ENCODE results near the gene NALF2. TPM values are rescaled to one million over a fixed set of nuclear protein-coding genes. Genes with fewer than 3 reads are reported as not detected.

Gene NALF2
- under 1 TPM in 2 of 4 donors, not detected in 2; 0.14 to 0.28 TPM for total RNA-seq
- under 1 TPM; under 0.01 to 0.54 (median 0.23) TPM for polyA plus RNA-seq

DNA sequence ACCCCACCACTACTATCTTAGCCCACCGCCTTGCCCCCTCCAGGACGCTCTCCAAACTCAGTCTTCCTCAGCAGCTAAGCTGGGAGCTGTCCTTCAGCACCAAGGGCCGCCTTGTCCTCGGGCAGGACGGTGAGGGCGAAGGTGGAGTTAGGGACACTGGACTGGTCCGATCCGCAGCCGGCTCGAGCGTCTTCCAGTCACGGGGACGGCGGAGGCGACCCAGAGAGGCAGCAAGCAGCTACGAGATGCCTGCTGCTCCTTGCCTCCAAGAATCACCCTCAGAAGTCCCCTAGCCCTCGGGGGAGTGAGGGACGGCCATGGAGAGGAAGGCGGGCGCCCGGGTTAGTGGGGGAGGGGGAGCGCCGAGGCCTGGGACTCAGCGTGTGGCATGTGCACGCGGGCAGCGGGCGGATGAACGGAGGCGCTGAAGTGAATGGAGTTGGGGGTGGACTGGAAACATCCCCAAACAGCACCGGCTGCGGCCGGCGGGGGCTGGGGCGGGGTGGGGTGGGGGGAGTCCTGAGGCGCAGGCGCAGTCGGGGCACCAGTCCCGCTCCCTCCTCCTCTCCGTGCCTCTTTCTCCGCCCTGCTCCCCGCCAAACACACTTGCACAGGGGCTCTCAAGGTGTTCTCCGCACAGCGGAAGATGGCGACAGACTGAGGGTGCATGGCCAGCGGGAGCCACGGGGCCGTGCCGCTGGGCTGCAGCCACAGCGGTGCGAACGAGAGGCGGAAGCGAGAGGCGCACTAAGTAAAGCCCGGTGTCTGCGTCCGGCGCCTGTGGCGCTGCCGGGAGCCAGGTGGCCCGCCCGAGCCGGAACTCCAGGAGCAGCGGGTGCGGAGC lies at the start of gene NALF2:
NALF2 (plus strand) TSS at position 545 of the 844 bp plus-strand sequence. CDS start 957 bp downstream, outside the sequence.
- TF ChIP-seq EP300 (IDR thresholded peaks at IDR 0.05) (no peak), POLR2AphosphoS5 (IDR thresholded peaks at IDR 0.05) (no peak), POLR2A (IDR thresholded peaks at IDR 0.05) (no peak)
- TF ChIP-seq, protein P1, sequence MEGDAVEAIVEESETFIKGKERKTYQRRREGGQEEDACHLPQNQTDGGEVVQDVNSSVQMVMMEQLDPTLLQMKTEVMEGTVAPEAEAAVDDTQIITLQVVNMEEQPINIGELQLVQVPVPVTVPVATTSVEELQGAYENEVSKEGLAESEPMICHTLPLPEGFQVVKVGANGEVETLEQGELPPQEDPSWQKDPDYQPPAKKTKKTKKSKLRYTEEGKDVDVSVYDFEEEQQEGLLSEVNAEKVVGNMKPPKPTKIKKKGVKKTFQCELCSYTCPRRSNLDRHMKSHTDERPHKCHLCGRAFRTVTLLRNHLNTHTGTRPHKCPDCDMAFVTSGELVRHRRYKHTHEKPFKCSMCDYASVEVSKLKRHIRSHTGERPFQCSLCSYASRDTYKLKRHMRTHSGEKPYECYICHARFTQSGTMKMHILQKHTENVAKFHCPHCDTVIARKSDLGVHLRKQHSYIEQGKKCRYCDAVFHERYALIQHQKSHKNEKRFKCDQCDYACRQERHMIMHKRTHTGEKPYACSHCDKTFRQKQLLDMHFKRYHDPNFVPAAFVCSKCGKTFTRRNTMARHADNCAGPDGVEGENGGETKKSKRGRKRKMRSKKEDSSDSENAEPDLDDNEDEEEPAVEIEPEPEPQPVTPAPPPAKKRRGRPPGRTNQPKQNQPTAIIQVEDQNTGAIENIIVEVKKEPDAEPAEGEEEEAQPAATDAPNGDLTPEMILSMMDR (IDR thresholded peaks at IDR 0.05): no peak
- H3K27me3 ChIP-seq: peaks cover 16 to 35% (median 19%) of the 10 kb centered on the region in 3 donors
- H3K36me3 ChIP-seq: no peaks in the 10 kb centered on the region
- DNase-seq: peak; percentile 70
- WGBS, 2 donors: 1 to 2% methylated on average over 64 to 66 of the region's 66 CpGs
- H3K9me3 ChIP-seq: no peaks in the 10 kb centered on the region
- H3K4me1 ChIP-seq: peaks cover 0 to 13% (median 6%) of the 10 kb centered on the region in 4 donors
- H3K4me3 ChIP-seq: peak within 1 kb of the TSS; percentile 21 to 52 (median 44)
- H3K27ac ChIP-seq: peak within 1 kb of the TSS in 1 of 4 donors; percentile 20
- intact Hi-C loops (cut with DNase I): no loop called here

DNA sequence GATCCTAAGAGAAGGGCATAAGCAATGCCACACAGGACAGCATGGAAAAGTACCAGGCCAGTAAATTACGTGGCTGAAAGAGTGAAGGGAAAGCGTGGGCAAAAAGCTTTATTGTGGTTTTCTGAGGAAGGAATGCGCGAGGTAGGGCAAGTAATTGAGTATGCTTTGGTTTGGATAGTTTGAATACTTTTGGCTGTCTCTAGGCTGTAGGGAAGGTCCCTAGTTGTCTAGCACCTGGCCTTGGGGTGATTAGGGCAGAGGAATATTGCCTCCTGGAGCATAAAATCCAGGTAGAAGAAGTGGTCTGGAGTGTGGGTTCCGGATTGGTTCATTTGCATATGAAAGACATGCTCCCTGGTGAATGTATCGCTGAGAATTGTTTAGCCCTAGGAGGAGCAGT lies 46.4 kb upstream of the NALF2 start:
- Histone ChIP-seq H3K9me3 (no peaks in the 10 kb centered on the region), H3K4me1 (no peaks in the 10 kb centered on the region), H3K27me3 (no peaks in the 10 kb centered on the region), H3K4me3 (no peak overlapping the region), H3K36me3 (no peaks in the 10 kb centered on the region), H3K27ac (no peak overlapping the region)
- intact Hi-C loops (cut with DNase I): no loop called here
- 78 to 79% methylated on average over 6 of the region's 6 CpGs for WGBS, 2 donors
- no peak for DNase-seq
- TF ChIP-seq POLR2AphosphoS5 (IDR thresholded peaks at IDR 0.05) (no peak), POLR2A (IDR thresholded peaks at IDR 0.05) (no peak), EP300 (IDR thresholded peaks at IDR 0.05) (no peak)
- TF ChIP-seq, protein P1 (IDR thresholded peaks at IDR 0.05): no peak

DNA sequence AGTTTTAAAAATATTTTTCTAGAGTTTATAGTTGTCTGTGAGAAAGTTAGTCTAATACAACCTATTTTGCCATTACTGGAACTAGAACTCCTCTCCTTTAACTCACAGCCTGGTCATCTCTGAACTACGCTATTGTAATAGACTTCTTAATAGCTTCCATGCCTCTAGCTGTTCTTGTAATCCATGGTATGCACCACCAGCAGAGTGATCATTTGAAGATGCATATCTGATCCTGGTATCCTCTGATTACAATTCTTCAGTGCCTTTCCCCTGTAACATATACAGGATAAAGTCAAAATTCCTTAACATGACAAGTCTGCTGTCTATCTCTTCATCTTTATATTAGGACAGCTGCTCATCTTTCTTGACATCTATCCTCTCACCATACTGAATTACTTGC lies 37.6 kb upstream of the NALF2 start:
- no peak overlapping the region for H3K27ac ChIP-seq
- H3K36me3 ChIP-seq: no peaks in the 10 kb centered on the region
- no peaks in the 10 kb centered on the region for H3K9me3 ChIP-seq
- no peaks in the 10 kb centered on the region for H3K4me1 ChIP-seq
- no peak overlapping the region for H3K4me3 ChIP-seq
- 90 to 100% methylated on average over 1 of the region's 1 CpG for WGBS, 2 donors
- TF ChIP-seq EP300 (IDR thresholded peaks at IDR 0.05): no peak
- intact Hi-C loops (cut with DNase I): no loop called here
- no peaks in the 10 kb centered on the region for H3K27me3 ChIP-seq
- DNase-seq: no peak

DNA sequence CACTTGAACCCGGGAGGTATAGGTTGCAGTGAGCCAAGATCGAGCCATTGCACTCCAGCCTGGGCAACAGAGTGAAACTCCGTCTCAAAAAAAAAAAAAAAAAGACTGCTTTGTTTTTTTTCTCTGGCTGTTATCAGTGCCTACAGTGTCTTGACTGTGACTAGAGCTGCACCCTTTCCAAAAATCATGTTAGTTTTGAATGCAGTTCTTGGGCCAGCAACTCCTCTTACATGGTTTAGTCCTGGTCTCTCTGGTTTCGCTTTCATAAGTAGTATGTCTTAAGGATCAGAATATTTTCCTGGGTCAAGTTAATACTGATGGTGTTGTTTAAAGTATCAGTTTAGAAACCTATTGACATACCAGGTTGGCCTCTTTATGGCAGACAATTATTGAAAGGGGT lies 34.2 kb upstream of the NALF2 start:
- H3K9me3 ChIP-seq: no peaks in the 10 kb centered on the region
- no peaks in the 10 kb centered on the region for H3K36me3 ChIP-seq
- H3K27me3 ChIP-seq: no peaks in the 10 kb centered on the region
- H3K27ac ChIP-seq: no peak overlapping the region
- intact Hi-C loops (cut with DNase I): no loop called here
- DNase-seq: no peak
- H3K4me3 ChIP-seq: no peak overlapping the region
- TF ChIP-seq EP300 (IDR thresholded peaks at IDR 0.05) (no peak), POLR2A (IDR thresholded peaks at IDR 0.05) (no peak), POLR2AphosphoS5 (IDR thresholded peaks at IDR 0.05) (no peak)
- TF ChIP-seq, protein P1 (IDR thresholded peaks at IDR 0.05): no peak
- no peaks in the 10 kb centered on the region for H3K4me1 ChIP-seq
- WGBS, 2 donors: 81 to 95% methylated on average over 4 of the region's 4 CpGs

DNA sequence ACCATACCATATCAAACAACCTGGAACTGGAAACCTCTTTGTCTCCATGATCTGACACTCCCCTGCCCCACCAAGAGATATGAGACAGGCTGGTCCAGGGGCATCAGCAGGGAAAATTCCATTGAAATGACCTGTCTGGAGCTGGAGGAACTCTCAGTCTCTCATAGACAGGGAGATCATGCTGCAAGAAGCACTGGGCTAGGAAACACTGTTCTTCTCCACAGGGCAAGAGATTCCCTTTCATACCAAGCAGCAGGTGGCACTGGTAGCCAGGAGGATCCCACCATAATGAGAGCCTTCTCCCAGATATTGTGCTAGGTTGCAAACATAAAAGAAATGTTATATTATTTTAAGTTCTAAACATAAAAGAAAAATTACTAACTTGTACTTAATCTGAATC lies 14.5 kb upstream of the NALF2 start:
- Histone ChIP-seq H3K27me3 (no peaks in the 10 kb centered on the region), H3K36me3 (no peaks in the 10 kb centered on the region), H3K9me3 (no peaks in the 10 kb centered on the region), H3K4me3 (no peak overlapping the region), H3K27ac (no peak overlapping the region), H3K4me1 (no peaks in the 10 kb centered on the region)
- TF ChIP-seq, protein P1 (IDR thresholded peaks at IDR 0.05): no peak
- TF ChIP-seq POLR2A (IDR thresholded peaks at IDR 0.05): no peak
- TF ChIP-seq POLR2AphosphoS5 (IDR thresholded peaks at IDR 0.05): no peak
- no peak for TF ChIP-seq EP300 (IDR thresholded peaks at IDR 0.05)
- DNase-seq: no peak
- intact Hi-C loops (cut with DNase I): loop anchor here (5.0 kb wide), 1 partner anchor 608 kb away; no protein-coding TSS in a partner anchor
